ENCODE data around the gene FLNC. TPM values are rescaled to one million over a fixed set of nuclear protein-coding genes. Genes with fewer than 3 reads are reported as not detected.

FLNC gene
- total and polyA plus RNA-seq, 8 donors, result 14.3 to 34.7 (median 23.6) TPM

DNA sequence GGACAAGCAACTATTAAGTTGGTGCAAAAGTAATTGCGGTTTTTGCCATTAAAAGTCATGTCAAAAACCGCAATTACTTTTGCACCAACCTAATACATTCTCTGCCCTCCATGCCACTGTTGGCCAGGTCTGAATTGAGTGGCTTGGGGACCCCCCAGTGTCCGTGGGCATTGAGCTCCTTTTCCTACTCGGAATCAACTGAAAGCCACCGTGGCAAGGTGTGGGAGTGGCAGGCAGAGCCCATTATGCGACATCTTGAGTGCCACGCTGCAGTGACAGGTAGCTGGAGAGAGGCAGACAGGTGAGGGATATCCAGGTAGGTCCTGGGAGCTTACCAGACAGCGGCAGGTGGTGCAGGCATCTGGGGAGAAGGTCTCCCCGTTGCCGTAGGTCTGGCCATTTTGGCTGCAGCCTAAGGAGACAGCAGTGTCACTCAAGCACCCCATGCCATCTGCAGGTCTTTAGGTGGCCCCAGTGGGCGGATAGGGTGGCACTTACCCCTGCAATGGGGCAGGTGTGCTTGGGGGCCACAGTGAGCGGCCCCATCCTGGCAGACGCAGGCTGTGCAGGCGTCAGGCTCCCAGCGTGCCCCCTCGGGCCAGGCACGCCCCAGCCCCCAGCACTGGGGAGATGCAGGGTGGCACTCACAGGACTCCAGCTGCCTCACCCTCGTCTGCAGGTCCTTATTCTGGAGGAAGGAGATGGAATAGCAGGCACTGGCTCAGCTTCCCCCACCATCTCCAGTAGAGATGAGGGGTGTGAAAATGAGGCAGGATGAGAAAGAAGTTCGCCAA is 76.8 kb downstream of the FLNC start:
- DNase-seq (no peak), ATAC-seq (no peak)
- intact Hi-C loops (cut with DNase I), result no loop called here
- Histone ChIP-seq H3K27me3 (peaks cover 18 to 85% of the 10 kb centered on the region in 2 donors), H3K9me3 (no peaks in the 10 kb centered on the region), H3K4me1 (peaks cover 6 to 9% of the 10 kb centered on the region in 2 donors), H3K36me3 (no peaks in the 10 kb centered on the region), H3K27ac (no peak overlapping the region), H3K4me3 (no peak overlapping the region)
- TF ChIP-seq, protein P1, sequence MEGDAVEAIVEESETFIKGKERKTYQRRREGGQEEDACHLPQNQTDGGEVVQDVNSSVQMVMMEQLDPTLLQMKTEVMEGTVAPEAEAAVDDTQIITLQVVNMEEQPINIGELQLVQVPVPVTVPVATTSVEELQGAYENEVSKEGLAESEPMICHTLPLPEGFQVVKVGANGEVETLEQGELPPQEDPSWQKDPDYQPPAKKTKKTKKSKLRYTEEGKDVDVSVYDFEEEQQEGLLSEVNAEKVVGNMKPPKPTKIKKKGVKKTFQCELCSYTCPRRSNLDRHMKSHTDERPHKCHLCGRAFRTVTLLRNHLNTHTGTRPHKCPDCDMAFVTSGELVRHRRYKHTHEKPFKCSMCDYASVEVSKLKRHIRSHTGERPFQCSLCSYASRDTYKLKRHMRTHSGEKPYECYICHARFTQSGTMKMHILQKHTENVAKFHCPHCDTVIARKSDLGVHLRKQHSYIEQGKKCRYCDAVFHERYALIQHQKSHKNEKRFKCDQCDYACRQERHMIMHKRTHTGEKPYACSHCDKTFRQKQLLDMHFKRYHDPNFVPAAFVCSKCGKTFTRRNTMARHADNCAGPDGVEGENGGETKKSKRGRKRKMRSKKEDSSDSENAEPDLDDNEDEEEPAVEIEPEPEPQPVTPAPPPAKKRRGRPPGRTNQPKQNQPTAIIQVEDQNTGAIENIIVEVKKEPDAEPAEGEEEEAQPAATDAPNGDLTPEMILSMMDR (IDR thresholded peaks at IDR 0.05), result no peak

Other genes starting within 250 kb of the FLNC start
- 1 to 10 TPM; 1.1 to 3.4 TPM for gene GARIN1A, start 158.1 kb upstream of the FLNC start, total RNA-seq
- gene GARIN1A, start 158.1 kb upstream of the FLNC start, polyA plus RNA-seq (ENCODE audit: insufficient read length in 6 of 6), result 1 to 10 TPM; 2.0 to 4.1 (median 2.8) TPM
- 100 to 1,000 TPM; 177 to 239 TPM for gene CALU, start 91.0 kb upstream of the FLNC start, total RNA-seq
- gene CALU, start 91.0 kb upstream of the FLNC start, polyA plus RNA-seq (ENCODE audit: insufficient read length in 6 of 6), result 100 to 1,000 TPM; 182 to 236 (median 205) TPM
- not detected for gene OPN1SW, start 54.6 kb upstream of the FLNC start, total RNA-seq
- gene OPN1SW, start 54.6 kb upstream of the FLNC start, polyA plus RNA-seq (ENCODE audit: insufficient read length in 6 of 6), result 1 to 10 TPM; 1.2 to 2.3 (median 1.7) TPM
- 1 to 10 TPM; 2.5 to 3.2 TPM for gene CCDC136, start 38.4 kb upstream of the FLNC start, total RNA-seq
- gene CCDC136, start 38.4 kb upstream of the FLNC start, polyA plus RNA-seq (ENCODE audit: insufficient read length in 6 of 6), result 10 to 100 TPM; 30.1 to 87.1 (median 58.3) TPM
- gene ATP6V1F, start 32.5 kb downstream of the FLNC start, total RNA-seq, result 100 to 1,000 TPM; 192 to 200 TPM
- gene ATP6V1F, start 32.5 kb downstream of the FLNC start, polyA plus RNA-seq (ENCODE audit: insufficient read length in 6 of 6), result 100 to 1,000 TPM; 106 to 118 (median 108) TPM
- 1 to 10 TPM; 1.5 to 1.7 TPM for gene KCP, start 80.3 kb downstream of the FLNC start, total RNA-seq
- 1 to 10 TPM; 5.9 to 9.8 (median 7.7) TPM for gene KCP, start 80.3 kb downstream of the FLNC start, polyA plus RNA-seq (ENCODE audit: insufficient read length in 6 of 6)
- 10 to 100 TPM; 18.2 to 35.5 TPM for gene IRF5, start 107.5 kb downstream of the FLNC start, total RNA-seq
- 1 to 10 TPM; 1.7 to 3.2 (median 2.0) TPM for gene IRF5, start 107.5 kb downstream of the FLNC start, polyA plus RNA-seq (ENCODE audit: insufficient read length in 6 of 6)
- gene TNPO3, start 224.7 kb downstream of the FLNC start, total RNA-seq, result 10 to 100 TPM; 34.9 to 38.7 TPM
- gene TNPO3, start 224.7 kb downstream of the FLNC start, polyA plus RNA-seq (ENCODE audit: insufficient read length in 6 of 6), result 10 to 100 TPM; 32.5 to 40.5 (median 37.7) TPM